Keratinocyte (primary cell): Measurements from ENCODE around the gene SNX13.

Source experiments
- EZH2 ChIP-seq: IDR thresholded peaks from one replicate; pipeline ENCODE4 v1.6.1; 2012; ENCODE audit warnings: inconsistent platforms, mild to moderate bottlenecking, low read length, moderate library complexity
- TF ChIP-seq, protein P1 (sequence below), 3 experiments: IDR thresholded peaks in 1 of 3; conservative IDR thresholded peaks in 1 of 3; optimal IDR thresholded peaks in 1 of 3; 2 replicates in 2 of 3; 3 replicates in 1 of 3; pipeline versions ENCODE3 to v1.5.1; 2011; ENCODE audit warnings: low read length in 3 of 3, mild to moderate bottlenecking in 3 of 3, moderate library complexity in 2 of 3, control low read depth in 1 of 3, inconsistent platforms in 1 of 3; ENCODE audit not compliant: insufficient read depth in 2 of 3; ENCODE audit errors: extremely low read depth in 1 of 3

GRCh38 chr7:17898111-17898510 lies 42.2 kb downstream of the SNX13 start:
- no peak for TF ChIP-seq EZH2
- TF ChIP-seq, protein P1, sequence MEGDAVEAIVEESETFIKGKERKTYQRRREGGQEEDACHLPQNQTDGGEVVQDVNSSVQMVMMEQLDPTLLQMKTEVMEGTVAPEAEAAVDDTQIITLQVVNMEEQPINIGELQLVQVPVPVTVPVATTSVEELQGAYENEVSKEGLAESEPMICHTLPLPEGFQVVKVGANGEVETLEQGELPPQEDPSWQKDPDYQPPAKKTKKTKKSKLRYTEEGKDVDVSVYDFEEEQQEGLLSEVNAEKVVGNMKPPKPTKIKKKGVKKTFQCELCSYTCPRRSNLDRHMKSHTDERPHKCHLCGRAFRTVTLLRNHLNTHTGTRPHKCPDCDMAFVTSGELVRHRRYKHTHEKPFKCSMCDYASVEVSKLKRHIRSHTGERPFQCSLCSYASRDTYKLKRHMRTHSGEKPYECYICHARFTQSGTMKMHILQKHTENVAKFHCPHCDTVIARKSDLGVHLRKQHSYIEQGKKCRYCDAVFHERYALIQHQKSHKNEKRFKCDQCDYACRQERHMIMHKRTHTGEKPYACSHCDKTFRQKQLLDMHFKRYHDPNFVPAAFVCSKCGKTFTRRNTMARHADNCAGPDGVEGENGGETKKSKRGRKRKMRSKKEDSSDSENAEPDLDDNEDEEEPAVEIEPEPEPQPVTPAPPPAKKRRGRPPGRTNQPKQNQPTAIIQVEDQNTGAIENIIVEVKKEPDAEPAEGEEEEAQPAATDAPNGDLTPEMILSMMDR (optimal IDR thresholded peaks at IDR 0.05 in 1 of 3, IDR thresholded peaks at IDR 0.05 in 1 of 3, conservative IDR thresholded peaks at IDR 0.05 in 1 of 3; ENCODE audit: extremely low read depth in 1 of 3, insufficient read depth in 2 of 3, low read length in 3 of 3) = no peak
